CD4-positive, alpha-beta T cell treated with Interleukin-4 for 1 hour (primary cell): ENCODE data around the gene NFATC1.

Experiments used
- DNase-seq, 2 donors: peaks; one replicate each; pipeline ENCODE4 v3.0.0-alpha.2; 2020 to 2022

Gene NFATC1

GRCh38 chr18:79459946-79460480 is 64.3 kb downstream of the NFATC1 start:
- DNase-seq, result no peak

- DNase-seq, result peak in 1 of 2 donors; percentile 24
Observed at GRCh38 chr18:79460481-79461300, 65.0 kb downstream of the NFATC1 start.

GRCh38 chr18:79461627-79462026 is 65.9 kb downstream of the NFATC1 start:
- no peak for DNase-seq

- DNase-seq, result no peak
Observed at GRCh38 chr18:79463424-79463960, 67.8 kb downstream of the NFATC1 start.

- DNase-seq, result peak in 1 of 2 donors; percentile 51
Observed at GRCh38 chr18:79465392-79465991, 69.8 kb downstream of the NFATC1 start.

GRCh38 chr18:79466591-79466990 is 70.9 kb downstream of the NFATC1 start:
- peak in 1 of 2 donors; percentile 76 for DNase-seq

GRCh38 chr18:79467126-79467525 is 71.4 kb downstream of the NFATC1 start:
- no peak for DNase-seq

GRCh38 chr18:79468119-79468789 is 72.5 kb downstream of the NFATC1 start:
- no peak for DNase-seq

- DNase-seq, result no peak
Observed at GRCh38 chr18:79469309-79469708, 73.6 kb downstream of the NFATC1 start.

GRCh38 chr18:79469751-79470505 is 74.2 kb downstream of the NFATC1 start:
- DNase-seq, result no peak

GRCh38 chr18:79470547-79470946 is 74.8 kb downstream of the NFATC1 start:
- no peak for DNase-seq

GRCh38 chr18:79471046-79471445 is 75.3 kb downstream of the NFATC1 start:
- DNase-seq, result no peak

GRCh38 chr18:79471597-79471996 is 75.9 kb downstream of the NFATC1 start:
- no peak for DNase-seq

GRCh38 chr18:79472176-79472575 is 76.4 kb downstream of the NFATC1 start:
- no peak for DNase-seq

- DNase-seq, result no peak
Observed at GRCh38 chr18:79472946-79473345, 77.2 kb downstream of the NFATC1 start.

GRCh38 chr18:79476031-79476917 is 80.5 kb downstream of the NFATC1 start:
- DNase-seq, result no peak

- no peak for DNase-seq
Observed at GRCh38 chr18:79476918-79477571, 81.3 kb downstream of the NFATC1 start.

- DNase-seq, result no peak
Observed at GRCh38 chr18:79477711-79478483, 82.2 kb downstream of the NFATC1 start.

- DNase-seq, result no peak
Observed at GRCh38 chr18:79478484-79479115, 82.9 kb downstream of the NFATC1 start.
